Activated CD4-positive, alpha-beta T cell treated with anti-CD3 and anti-CD28 coated beads, Interleukin-10, Interleukin-2, amounts not matched to agents 100 ng/mL and 50 ng/mL, durations not matched to agents 16 hours and 8 hours (primary cell): ENCODE measurements around the gene CELF4.

Experiments
- DNase-seq: peaks from one replicate; pipeline ENCODE4 v3.0.0-alpha.2; 2020

The CELF4 gene

GRCh38 chr18:37565101-37565976 is at the start of gene CELF4:
TSS of gene CELF4 (minus strand) at chr18:37565798.
- no peak for DNase-seq

- DNase-seq, result no peak
Observed at GRCh38 chr18:37613253-37613565, 47.6 kb upstream of the CELF4 start.

DNA sequence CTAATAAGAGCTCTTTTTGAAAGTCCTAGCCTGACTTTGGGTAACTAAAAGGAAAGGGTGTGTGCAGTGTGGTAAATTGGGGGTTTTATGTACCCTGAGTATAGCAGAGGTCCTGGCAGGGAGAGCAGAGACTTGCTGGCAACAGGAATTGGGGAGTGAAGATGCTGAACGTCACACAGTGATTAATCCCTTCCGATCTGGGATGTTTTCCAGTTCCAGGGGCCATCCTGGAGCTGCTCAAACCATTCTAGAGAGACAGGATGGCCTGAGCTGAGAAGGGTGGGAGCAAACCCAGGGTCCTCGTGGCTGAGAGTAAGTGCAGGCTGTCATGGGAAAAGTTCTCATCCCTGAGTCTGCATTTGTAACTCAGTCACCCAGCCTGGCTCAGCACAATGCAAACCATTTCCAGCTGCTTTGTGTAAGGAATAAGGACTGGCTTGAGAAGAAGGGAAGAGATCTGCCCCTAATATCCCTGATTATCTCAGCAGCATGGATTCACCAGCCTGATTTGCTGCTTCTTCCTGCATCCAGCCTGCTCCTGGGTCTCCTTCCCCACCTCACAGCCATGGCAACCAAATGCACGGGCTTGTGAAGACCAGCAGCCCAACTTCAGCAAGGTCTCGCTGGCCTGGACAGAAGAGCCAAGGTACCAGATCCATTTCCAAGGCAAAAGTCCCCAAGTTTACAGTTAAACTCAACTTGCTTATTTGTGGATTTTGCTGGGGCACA is 47.1 kb upstream of the CELF4 start:
- no peak for DNase-seq

- DNase-seq, result no peak
Observed at GRCh38 chr18:37611614-37612279, 46.1 kb upstream of the CELF4 start.

- DNase-seq, result no peak
Observed at GRCh38 chr18:37608876-37609275, 43.3 kb upstream of the CELF4 start.

DNA sequence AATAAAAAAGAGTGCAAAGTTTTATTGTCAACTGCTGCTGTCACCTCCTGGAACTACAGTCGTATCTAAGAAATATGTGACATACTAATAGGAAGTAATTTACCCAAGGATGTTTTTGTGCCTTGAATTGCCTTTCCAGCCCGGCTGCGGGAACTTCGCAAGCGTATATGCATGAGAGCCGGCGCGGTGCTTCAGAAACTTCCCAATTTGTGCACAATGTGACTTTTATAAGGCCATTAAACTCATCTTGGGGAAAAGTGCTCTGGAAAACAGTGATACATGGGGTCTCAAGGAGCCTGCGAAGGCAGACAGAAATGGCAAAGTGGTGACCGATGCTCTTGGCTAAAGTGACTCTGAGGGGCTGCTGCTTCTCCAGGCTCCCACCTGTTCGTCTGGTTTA is 41.7 kb upstream of the CELF4 start:
- DNase-seq, result no peak

- DNase-seq, result no peak
Observed at GRCh38 chr18:37604032-37604431, 38.4 kb upstream of the CELF4 start.

DNA sequence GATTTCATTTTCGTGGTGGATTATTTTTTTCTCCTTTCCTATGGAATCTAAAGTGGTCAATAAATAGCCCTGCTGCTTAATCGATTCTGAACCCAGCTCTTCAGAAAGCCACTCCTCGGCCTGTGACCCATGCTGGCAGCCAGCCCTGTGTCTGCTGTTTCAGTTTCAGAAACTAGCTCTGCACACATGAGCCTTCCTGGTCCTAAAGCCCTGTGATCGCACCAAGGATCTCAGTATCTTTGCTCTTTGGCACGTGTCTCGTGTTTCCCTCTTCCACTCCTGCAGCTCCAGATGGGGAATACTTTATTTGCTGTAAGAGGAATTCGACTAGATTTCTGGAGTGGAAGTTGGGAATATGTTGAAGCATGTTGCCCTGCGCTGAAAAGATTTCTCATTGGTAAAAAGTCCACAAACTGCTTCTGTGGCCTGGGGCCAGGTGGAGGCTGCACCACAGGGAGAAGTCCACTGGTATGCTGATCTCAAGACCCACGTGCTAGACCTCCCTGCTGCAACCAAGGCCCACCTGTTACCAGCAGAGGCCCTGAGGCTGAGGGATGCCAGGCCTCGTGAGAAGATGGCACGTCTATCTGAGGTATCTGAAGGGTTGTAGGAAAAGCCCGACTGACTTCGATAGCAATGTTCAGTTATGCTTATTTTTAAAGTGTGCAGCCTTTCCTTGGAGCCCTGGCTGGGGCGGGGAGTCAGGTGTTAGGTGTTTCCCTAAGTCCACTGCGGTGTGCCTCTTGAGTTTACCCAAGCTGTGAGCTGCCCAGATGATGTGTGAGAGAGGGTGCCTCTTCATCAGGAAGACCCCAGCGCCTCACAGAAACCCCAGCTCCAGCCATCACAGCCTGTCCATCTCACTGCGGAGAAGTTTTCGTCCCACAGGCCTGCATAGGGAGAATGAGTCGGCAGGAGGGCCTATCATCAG is 33.6 kb upstream of the CELF4 start:
- DNase-seq, result no peak

DNA sequence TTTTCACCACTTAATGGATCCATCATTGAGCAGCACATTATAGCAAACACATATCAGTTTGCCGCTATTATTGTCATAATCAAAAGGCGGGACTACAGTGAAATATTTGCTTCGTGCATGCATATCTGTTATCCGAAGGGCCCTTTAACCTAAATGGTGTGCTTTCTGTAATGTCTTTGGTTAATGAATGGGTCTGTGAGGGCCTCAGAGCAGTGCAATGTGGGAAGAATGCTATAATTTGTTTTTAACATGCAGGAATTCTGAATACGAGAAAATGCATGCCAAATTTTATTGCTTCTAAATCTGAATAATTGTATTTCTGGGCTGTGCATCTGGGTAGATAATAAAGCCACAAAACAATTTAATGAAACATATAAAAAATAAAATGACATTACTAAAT is 32.8 kb upstream of the CELF4 start:
- DNase-seq, result no peak

- DNase-seq, result no peak
Observed at GRCh38 chr18:37590346-37590745, 24.7 kb upstream of the CELF4 start.

- DNase-seq, result no peak
Observed at GRCh38 chr18:37588289-37588688, 22.7 kb upstream of the CELF4 start.

- DNase-seq, result no peak
Observed at GRCh38 chr18:37586656-37587225, 21.1 kb upstream of the CELF4 start.

- no peak for DNase-seq
Observed at GRCh38 chr18:37584952-37585695, 19.5 kb upstream of the CELF4 start.

DNA sequence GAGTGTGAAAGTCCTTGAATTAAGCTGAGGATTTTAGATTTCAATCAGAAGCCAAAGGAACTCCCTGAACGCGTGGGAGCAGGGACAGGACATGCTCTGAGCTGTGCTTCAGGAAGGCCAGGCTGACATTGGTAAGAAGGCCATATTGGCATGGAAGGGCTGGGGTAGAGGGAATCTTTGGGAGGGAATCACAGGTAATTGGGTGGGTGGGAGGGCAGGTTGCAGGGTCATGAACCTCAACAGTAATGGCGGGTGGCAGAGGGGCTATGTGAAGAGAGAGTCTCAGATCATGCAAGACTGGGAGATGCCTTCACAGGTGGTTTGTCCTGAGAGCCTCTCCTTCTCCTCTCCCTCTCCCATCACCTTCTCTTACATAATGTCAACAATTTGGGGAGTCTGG is 18.6 kb upstream of the CELF4 start:
- no peak for DNase-seq

DNA sequence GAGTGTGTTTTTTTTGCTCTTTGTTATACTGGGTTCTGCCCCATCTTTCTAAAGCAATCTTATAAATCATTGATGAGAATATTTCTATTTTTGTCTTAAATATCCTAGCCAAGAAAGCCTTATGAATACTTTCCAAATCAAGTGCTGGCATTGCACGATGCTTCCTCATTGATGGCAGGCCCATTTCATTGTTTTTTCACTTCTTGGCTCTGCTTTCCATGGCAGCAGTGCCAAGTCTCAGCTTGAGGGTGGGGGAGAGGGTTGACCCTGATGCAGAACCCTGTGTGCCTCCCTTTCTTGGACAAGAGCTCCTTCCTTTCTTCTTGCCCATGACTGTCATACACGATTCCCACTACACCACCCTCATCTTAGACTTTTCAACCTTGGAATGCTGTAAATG is 16.7 kb upstream of the CELF4 start:
- no peak for DNase-seq

DNA sequence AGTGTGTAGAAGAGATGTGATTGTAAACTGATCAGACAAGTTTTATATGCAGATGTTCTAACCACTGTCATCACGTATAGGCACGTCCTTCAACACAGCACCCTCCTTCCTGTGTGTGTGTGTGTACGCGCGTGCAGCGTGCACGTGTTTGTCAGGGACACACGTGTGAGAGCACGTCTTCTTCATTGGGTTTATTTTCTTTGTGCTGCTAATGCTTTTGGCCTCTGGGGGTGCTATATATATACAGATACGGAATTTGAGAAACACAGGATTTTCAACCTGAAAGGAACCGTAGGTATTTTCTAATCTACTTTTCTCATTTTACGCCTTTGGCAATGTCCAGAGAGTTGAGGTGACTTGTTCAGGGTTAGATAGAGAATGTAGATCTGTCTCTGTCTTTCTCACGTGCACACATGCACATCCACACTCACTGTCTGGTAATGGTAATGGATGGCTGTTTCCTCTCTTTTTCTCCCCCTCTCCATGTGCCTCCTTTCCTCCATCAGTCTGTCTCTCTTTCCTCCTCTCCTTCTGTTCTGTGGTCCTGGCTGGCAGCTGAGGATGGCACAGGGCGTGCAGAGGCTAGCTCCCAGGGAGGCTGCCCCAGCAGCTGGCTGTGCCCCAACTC is 13.4 kb upstream of the CELF4 start:
- peak; percentile 32 for DNase-seq

GRCh38 chr18:37578182-37578678 is 12.6 kb upstream of the CELF4 start:
- no peak for DNase-seq

DNA sequence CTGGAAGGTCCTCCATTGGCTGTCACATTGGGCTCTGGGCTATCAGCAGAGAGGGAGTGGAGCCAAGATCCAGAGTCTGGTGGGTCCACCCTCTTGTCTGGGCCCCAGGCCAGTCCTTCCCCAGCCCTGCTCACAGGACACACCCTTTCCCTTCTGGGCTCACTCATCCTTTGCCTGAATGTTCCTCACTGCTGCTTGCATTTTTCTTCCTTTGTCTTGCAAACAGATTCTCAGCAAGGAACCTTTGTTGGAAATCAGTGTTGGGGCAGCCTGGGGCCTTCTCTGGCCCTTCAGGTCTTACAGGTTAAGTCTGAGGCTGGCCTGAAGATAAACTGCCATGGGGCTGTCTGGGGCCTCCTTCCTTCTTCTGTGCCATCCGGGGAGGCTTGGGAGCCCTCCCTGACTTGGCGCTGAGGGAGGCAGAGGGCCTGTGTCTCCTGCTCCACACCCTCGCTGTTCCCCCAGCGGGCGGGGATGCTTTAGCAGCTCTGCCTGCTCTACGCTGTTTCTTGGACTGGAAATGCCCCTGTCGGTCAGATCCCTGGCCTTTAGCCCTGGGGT is 11.5 kb upstream of the CELF4 start:
- no peak for DNase-seq

DNA sequence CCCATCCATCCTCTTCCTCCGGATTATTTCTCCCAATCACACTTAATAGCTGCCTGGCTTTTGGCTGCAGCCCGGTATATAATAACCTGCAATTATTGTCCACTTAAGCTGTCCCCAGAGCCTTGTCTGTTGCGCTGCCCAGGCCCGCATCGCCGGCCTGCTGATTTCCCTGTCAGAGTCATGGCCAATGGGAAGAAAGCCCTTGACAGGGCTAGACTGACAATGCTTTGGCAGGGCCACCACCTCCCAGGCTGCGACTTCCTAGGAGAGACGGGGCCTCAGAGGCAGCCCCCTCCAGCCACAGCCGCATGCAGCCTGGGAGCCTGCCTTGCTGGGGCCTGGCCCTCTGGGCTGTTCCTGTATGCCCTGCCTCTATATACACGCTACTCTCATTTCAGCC is 10.0 kb upstream of the CELF4 start:
- DNase-seq, result no peak

GRCh38 chr18:37574113-37574512 is 8.5 kb upstream of the CELF4 start:
- no peak for DNase-seq

DNA sequence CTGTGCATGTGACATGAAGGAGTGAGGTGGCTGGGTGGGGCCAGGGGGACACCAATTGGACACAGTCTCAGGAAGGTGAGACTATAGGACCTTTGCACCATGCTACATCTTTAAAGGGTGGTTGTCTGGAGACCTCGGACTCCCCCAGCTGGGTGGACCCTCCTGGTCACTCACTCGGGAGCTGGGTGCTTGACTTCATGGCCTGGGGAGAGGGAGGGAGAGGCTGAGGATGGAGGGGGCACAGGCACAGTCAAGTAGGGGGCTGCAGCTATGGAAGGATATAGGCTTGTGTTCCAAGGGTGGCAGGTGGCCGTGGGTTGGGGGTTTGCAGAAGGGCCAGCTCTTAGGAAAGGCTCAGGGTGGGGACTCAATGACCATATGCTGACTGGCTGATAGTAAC is 7.1 kb upstream of the CELF4 start:
- DNase-seq, result no peak
